Bronchial epithelial cell (primary cell): Measurements from ENCODE around the gene CNTNAP2. TPM values are rescaled to one million over a fixed set of nuclear protein-coding genes. Genes with fewer than 3 reads are reported as not detected.
"Not testable (repeated sequence)": the region's sequence is repeated elsewhere in the genome, so short reads cannot be mapped to it uniquely, and the experiment has no call there.

Experiments
- DNase-seq: peaks from one replicate; pipeline ENCODE4 v3.0.0-alpha.2; 2010; ENCODE audit warnings: low read depth
- FAIRE-seq: peaks from 2 replicates; lab custom pipeline; 2011; peaks lifted over from hg19 to GRCh38; lab: Jason Lieb, UNC
- H3K27me3 ChIP-seq: 2 replicates; pipeline ENCODE4 v1.5.1; 2011; ENCODE audit warnings: low read length; ENCODE audit not compliant: control insufficient read depth, insufficient read depth
- H3K36me3 ChIP-seq: 2 replicates; pipeline ENCODE4 v1.5.1; 2011; ENCODE audit warnings: low read length; ENCODE audit not compliant: control insufficient read depth, insufficient read depth
- H3K4me3 ChIP-seq: 2 replicates; pipeline ENCODE4 v1.5.1; 2011; ENCODE audit warnings: mild to moderate bottlenecking, low read depth, low read length, control low read depth
- total RNA-seq: library from RNA; depleted of rRNA; stranded (reverse); fragments of >200 nt; gene quantifications from 2 replicates; pipeline ENCODE4 v1.2.1, GENCODE V29; 2014
- TF ChIP-seq, protein P1 (sequence below): IDR thresholded peaks from 2 replicates; pipeline ENCODE4 v1.5.1; 2011; ENCODE audit warnings: mild to moderate bottlenecking, moderate library complexity, low read length, control low read depth, inconsistent platforms; ENCODE audit not compliant: insufficient read depth, severe bottlenecking

The CNTNAP2 gene
- total RNA-seq, 1 donor from 2014 or later, result 0.26 TPM

DNA sequence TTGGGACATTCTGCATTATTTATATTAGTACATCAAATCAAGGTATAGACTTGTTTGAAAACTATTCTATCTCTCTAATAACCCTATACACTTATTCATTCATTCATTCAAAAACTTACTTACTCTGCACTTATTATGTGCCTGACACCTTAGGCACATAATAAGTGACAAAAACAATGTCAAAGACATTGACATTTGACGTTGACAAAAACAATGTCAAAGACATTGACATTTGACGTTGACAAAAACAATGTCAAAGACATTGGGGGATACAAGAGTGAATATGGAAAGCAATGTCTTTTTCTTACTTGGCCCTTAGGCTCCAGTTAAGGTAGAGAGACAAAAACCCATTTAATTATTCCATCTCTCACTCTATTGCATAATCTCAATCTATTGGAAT, 116.0 kb downstream of the CNTNAP2 start:
- DNase-seq (no peak), FAIRE-seq (no peak)
- TF ChIP-seq, protein P1, sequence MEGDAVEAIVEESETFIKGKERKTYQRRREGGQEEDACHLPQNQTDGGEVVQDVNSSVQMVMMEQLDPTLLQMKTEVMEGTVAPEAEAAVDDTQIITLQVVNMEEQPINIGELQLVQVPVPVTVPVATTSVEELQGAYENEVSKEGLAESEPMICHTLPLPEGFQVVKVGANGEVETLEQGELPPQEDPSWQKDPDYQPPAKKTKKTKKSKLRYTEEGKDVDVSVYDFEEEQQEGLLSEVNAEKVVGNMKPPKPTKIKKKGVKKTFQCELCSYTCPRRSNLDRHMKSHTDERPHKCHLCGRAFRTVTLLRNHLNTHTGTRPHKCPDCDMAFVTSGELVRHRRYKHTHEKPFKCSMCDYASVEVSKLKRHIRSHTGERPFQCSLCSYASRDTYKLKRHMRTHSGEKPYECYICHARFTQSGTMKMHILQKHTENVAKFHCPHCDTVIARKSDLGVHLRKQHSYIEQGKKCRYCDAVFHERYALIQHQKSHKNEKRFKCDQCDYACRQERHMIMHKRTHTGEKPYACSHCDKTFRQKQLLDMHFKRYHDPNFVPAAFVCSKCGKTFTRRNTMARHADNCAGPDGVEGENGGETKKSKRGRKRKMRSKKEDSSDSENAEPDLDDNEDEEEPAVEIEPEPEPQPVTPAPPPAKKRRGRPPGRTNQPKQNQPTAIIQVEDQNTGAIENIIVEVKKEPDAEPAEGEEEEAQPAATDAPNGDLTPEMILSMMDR, result no peak
- H3K36me3 ChIP-seq, result no peaks in the 10 kb centered on the region
- H3K4me3 ChIP-seq, result no peak overlapping the region
- no peaks in the 10 kb centered on the region for H3K27me3 ChIP-seq

DNA sequence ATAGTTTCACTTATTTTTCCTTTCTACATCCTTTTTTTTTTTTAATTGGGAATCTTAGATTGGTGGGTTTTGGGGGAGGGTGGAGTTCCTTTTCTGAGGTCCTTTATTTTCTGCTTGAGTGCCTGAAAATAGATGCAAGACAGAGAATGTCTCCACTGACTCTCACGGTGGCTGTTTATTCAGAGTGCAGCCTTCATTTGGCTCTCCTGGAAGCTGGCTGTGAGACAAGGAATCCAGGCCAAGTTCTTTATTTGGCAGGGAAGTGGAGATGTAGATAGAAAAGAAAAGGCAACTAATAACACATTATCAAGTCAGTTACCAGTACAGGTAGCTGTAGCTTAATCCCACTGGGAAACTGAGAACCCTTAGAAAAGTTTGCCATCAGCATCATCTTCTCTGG, 118.6 kb downstream of the CNTNAP2 start:
- no peak overlapping the region for H3K4me3 ChIP-seq
- FAIRE-seq (no peak), DNase-seq (no peak)
- TF ChIP-seq, protein P1, result no peak
- no peaks in the 10 kb centered on the region for H3K36me3 ChIP-seq
- H3K27me3 ChIP-seq, result no peaks in the 10 kb centered on the region

DNA sequence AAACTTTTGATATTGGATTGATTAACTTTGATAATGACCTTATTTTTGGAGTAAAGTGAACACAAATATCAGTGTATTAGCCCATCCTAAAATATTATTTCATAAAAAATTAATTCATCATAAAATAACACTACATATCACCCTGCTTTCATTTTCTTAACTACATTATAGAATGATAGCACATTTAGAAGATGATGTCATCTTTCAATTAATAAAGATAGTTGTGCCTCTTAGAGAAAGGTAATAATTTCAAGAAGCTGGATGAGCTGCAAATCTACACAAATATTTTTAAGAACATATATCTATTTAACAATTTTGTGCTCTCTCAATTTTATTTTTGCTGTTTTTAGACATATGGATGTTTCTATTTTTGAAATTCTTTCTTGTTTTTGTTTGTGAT, 126.1 kb downstream of the CNTNAP2 start:
- DNase-seq (no peak), FAIRE-seq (no peak)
- H3K36me3 ChIP-seq, result no peaks in the 10 kb centered on the region
- TF ChIP-seq, protein P1, result no peak
- H3K27me3 ChIP-seq, result no peaks in the 10 kb centered on the region
- no peak overlapping the region for H3K4me3 ChIP-seq

DNA sequence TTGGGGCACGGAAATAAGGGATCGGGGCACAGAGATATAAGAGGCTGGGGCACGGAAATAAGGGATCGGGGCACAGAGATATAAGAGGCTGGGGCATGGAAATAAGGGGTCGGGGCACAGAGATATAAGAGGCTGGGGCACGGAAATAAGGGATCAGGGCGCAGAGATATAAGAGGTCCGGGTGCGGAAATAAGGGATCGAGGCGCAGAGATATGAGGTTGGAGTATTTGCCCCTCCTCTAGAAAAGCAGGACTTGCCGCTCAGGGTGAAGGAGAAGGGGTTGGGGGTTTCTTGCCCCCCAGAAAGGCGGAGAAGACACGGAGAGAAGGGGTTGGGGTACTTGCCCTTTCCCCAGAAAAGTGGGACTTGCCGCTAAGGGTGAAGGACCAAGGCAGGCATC, 131.4 kb downstream of the CNTNAP2 start:
- not testable (repeated sequence) for H3K36me3 ChIP-seq, FAIRE-seq, H3K27me3 ChIP-seq, DNase-seq, H3K4me3 ChIP-seq

DNA sequence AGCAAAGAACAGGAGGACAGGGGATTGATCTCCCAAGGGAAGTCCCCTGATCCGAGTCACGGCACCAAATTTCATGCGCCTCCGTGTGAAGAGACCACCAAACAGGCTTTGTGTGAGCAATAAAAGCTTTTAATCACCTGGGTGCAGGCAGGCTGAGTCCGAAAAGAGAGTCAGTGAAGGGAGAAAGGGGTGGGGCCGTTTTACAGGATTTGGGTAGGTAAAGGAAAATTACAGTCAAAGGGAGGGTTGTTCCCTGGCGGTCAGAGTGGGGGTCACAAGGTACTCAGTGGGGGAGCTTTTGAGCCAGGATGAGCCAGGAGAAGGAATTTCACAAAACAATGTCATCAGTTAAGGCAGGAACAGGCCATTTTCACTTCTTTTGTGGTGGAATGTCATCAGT, 132.1 kb downstream of the CNTNAP2 start:
- not testable (repeated sequence) for H3K36me3 ChIP-seq, H3K4me3 ChIP-seq, H3K27me3 ChIP-seq, FAIRE-seq, DNase-seq

DNA sequence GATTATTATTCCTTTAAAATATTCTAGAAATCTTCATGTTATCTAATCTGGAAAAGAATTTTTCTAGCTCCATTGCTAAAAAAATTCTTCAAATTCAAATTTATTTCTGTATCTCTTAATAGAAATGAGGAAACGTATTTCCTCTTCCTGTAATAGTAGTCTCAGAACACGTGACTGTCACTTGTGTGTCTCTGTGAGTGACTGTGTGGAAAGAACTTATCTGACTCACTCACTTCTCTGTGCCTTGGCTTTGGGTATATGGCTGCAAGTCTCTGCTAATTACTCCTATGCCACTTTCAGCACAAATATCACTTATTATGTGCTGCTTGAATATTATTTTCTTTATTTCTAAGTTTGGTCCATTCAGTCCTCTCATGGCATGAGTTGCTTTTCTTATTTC, 132.7 kb downstream of the CNTNAP2 start:
- TF ChIP-seq, protein P1, result no peak
- no peaks in the 10 kb centered on the region for H3K27me3 ChIP-seq
- no peak for DNase-seq
- FAIRE-seq, result no peak
- H3K4me3 ChIP-seq, result no peak overlapping the region
- no peaks in the 10 kb centered on the region for H3K36me3 ChIP-seq

DNA sequence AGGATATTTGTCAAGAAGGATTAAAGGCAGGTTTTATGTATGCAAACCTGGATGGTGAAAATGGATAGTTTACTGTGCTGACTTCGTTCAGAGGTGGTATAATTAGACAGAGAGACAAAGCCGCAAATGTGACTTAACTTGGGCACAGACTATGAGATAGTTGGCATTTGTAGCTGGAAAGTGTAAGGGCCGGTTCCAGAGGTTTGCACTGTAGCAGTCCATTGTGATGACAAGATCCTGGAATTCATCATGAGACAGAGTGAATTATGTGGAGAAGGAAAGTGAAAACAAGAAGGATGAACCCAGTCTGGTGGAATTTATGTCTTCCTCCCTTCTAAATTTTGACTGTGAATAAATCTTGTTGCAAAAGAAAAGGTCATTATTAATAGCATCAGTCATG, 139.0 kb downstream of the CNTNAP2 start:
- FAIRE-seq (no peak), DNase-seq (no peak)
- Histone ChIP-seq H3K36me3 (no peaks in the 10 kb centered on the region), H3K27me3 (no peaks in the 10 kb centered on the region), H3K4me3 (no peak overlapping the region)
- TF ChIP-seq, protein P1, result no peak
